Dermis microvascular lymphatic vessel endothelial cell (primary cell): ENCODE data around the gene OR4A15. TPM values are rescaled to one million over a fixed set of nuclear protein-coding genes. Genes with fewer than 3 reads are reported as not detected.

Experiments used
- DNase-seq, 2 donors: peaks; one replicate each; pipeline versions ENCODE4 v3.0.0 to v3.0.0-alpha.2; 2010; ENCODE audit warnings: low read depth in 2 of 2
- total RNA-seq: library from RNA; depleted of rRNA; stranded (reverse); fragments of >200 nt; gene quantifications from 2 replicates; pipeline ENCODE4 v1.2.1, GENCODE V29; 2014

The OR4A15 gene
- not detected in 2 replicates for total RNA-seq

DNA sequence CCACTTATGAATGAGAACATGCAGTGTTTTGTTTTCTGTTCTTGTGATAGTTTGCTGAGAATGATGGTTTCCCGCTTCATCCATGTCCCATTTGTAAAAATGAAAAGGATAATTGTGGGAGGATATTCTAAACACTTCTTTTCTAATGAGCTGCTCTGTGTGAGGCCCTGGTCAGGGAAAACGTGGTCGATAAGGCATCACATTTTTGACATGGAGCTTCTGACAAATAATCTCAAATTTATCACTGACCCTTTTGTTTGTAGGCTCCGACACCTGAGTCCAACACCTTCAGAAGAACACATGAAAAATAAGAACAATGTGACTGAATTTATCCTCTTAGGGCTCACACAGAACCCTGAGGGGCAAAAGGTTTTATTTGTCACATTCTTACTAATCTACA is at the start of gene OR4A15:
Gene OR4A15 (plus strand): TSS at position 301 of the 400 bp plus-strand sequence. CDS start 0 bp downstream, at position 301.
- no peak for DNase-seq

DNA sequence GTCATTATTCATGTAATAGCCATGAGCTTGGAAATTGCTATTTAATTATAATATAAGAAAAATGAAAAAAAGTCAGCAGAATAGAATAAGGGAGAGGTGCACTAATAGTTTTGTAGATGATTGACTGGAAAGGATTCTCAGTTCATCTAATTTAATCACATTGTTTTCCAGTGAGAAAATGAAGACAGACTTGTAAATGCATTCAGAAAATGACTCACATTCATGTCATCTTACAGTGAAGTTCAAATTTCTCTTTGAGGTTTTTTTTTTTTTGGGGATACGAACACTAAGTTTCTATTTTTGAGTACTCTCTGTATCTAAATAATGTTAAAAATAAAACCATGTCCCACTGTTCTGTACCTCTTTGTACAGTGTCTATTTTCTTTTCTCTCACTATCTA is 43.3 kb upstream of the OR4A15 start:
- DNase-seq = no peak

DNA sequence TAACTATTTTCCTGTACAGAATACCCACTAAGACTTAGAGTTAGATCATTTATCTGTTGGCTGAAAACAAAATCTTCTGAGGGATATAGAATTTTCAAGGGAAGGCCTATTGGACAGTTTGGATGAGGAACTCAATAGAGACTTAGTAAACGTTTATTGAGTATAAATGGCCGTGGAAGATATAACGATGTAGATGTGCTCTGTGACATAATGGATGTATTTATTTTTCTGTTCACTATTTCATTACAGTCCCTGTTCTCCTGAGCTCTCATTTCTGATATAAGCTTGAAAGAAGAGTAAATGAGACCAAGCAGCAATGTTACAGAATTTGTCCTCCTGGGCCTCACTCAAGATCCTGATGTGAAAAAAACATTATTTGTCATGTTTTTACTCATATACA is 24.9 kb upstream of the OR4A15 start, which contains the start of gene OR4A16:
Gene OR4A16 (plus strand): TSS at position 301 of the 400 bp plus-strand sequence. CDS start 0 bp downstream, at position 301.
- DNase-seq = no peak

DNA sequence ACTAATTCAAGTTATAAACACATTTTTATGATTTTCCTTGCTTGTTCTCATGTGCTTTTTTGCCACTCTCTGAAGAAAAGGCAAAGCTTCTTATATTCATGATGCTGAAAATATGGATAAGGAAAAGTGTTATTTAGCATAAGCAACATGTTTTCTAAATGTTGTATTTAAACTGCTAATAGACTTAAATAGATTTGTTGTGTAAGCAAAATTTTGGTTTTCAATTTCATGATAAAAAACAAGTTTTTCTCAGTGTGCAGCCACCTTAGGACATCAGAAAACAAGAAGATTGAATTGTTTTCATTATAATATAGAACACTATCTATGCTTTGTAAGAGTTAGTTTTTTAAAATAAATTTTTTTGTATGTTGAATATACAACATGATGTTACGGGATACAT is 22.5 kb upstream of the OR4A15 start:
- DNase-seq = no peak

DNA sequence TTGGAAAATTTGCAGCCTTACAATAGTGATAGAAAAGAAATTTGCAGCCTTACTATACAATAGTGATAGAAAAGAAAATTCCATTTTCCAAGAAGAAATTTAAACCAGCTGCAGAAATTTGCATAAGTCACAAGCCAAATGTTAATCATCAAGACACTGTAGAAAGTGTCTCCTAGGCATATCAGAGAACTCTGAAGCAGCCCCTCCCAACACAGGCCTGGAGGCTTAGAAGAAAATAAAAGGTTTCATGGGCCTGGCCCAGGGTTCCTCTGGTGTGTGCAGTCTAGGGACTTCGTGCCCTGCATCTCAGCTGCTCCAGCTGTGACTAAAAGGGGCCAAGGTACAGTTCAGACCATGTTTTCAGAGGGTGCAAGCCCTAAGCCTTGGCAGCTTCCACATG is 18.7 kb upstream of the OR4A15 start:
- no peak for DNase-seq

DNA sequence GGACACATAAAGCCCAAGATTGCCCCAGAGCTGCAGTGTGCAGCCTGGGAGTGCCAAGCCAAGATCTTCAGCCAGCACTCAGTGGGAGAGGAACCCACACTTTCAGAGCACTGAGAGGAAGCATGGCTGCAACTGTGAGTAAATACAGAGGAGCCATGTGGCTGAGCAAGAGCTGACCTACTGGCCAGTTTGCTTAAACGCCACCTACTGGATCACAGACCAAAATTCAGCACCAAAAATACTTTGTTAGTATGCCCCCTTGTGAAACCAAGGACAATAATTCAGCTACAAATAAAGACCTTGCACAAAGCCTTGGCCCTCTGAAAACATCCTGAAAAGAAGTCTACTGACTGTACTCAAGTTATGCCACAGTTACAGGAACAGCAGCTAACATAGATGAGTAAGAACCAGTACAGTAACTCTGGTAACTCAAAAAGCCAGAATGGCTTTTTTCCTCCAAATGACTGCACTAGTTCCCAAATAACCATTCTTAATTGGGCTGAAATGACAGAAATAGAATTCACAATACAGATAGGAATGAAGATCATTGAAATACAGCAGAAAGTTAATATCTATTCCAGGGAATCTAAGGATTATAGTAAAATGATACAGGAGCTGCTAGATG is 10.1 kb upstream of the OR4A15 start:
- DNase-seq = no peak

DNA sequence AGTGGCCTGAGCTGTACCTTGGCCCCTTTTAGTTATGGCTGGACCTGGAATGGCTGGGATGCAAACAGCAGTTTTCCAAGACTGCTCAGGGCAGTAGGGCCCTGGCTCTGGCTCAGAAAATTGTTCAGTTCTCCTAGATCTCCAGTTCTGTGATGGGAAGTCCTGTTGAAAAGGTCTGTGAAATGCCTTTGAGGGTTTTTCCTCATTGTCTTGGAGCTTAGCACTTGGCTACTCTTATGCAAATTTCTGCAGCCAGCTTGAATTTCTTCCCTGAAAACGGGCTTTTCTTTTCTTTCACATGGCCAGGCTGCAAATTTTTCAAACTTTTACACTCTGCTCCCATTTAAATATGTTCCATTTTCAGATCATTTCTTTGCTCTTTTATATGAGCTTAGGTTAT is 33.2 kb downstream of the OR4A15 start:
- no peak for DNase-seq

Other genes starting within 250 kb of the OR4A15 start
- gene TRIM48, start 105.8 kb upstream of the OR4A15 start, total RNA-seq = not detected in 2 replicates
- not detected in 2 replicates for gene OR4A16, start 24.8 kb upstream of the OR4A15 start, total RNA-seq
- gene OR4C15, start 186.5 kb downstream of the OR4A15 start, total RNA-seq = not detected in 2 replicates
- not detected in 2 replicates for gene OR4C16, start 204.2 kb downstream of the OR4A15 start, total RNA-seq
- not detected in 2 replicates for gene OR4C11, start 239.7 kb downstream of the OR4A15 start, total RNA-seq